Uterus (tissue), 2 donors: ENCODE data around the gene GALNT4.

Experiments used
- POLR2A ChIP-seq, 2 donors: fragments of 450-650 bp; IDR thresholded peaks; one replicate each; pipeline ENCODE4 v1.6.1; 2016; ENCODE audit warnings: antibody characterized with exemption in 2 of 2, mild to moderate bottlenecking in 1 of 2, moderate library complexity in 1 of 2
- TF ChIP-seq, protein P1 (sequence below), 4 experiments: fragments of 200-600 bp in 2 of 4; fragments of 450-650 bp in 2 of 4; sonication (generic) in 2 of 4; IDR thresholded peaks; one replicate each; pipeline ENCODE4 v1.5.1; 2016 to 2019; ENCODE audit warnings: antibody characterized with exemption in 4 of 4, mild to moderate bottlenecking in 2 of 4, moderate library complexity in 1 of 4

- TF ChIP-seq, protein P1, sequence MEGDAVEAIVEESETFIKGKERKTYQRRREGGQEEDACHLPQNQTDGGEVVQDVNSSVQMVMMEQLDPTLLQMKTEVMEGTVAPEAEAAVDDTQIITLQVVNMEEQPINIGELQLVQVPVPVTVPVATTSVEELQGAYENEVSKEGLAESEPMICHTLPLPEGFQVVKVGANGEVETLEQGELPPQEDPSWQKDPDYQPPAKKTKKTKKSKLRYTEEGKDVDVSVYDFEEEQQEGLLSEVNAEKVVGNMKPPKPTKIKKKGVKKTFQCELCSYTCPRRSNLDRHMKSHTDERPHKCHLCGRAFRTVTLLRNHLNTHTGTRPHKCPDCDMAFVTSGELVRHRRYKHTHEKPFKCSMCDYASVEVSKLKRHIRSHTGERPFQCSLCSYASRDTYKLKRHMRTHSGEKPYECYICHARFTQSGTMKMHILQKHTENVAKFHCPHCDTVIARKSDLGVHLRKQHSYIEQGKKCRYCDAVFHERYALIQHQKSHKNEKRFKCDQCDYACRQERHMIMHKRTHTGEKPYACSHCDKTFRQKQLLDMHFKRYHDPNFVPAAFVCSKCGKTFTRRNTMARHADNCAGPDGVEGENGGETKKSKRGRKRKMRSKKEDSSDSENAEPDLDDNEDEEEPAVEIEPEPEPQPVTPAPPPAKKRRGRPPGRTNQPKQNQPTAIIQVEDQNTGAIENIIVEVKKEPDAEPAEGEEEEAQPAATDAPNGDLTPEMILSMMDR (IDR thresholded peaks at IDR 0.05), result no peak
- no peak for TF ChIP-seq POLR2A (IDR thresholded peaks at IDR 0.05)
Observed at GRCh38 chr12:89547101-89547500, 22.5 kb upstream of the GALNT4 start.
